ENCODE measurements around the gene IGSF22. TPM values are rescaled to one million over a fixed set of nuclear protein-coding genes. Genes with fewer than 3 reads are reported as not detected.

Gene IGSF22
- total RNA-seq, 2 donors from 2014 or later, result not detected

DNA sequence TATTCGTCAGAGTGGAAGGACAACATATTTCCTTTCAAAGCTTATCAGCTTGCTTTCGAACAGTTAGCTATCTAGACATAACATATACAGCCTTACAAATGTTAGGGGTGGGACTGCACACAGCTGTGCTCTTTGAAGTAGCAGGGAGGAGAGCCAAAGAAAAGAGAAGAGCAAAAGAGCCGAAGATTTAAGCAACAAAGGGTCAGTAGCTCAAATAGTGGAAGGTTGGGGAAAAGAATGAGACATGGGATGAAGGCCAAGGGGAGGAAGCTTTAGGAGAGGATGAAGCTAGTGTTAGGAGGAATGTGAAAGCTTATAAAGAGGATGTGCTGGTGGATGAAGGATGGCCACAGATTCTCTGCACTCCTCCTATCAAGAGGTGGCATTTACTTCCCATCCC lies 31.8 kb upstream of the IGSF22 start:
- no peak overlapping the region for H3K4me3 Mint-ChIP-seq
- H3K4me1 Mint-ChIP-seq (ENCODE audit: low read depth in 2 of 2), result no peaks in the 10 kb centered on the region
- H3K9me3 Mint-ChIP-seq, result no peaks in the 10 kb centered on the region
- DNase-seq (ENCODE audit: low spot score) (no peak), ATAC-seq (no peak)
- no peaks in the 10 kb centered on the region for H3K36me3 Mint-ChIP-seq
- no peak overlapping the region for H3K27ac Mint-ChIP-seq
- H3K27me3 Mint-ChIP-seq, result peaks cover 4 to 18% of the 10 kb centered on the region in 2 donors

DNA sequence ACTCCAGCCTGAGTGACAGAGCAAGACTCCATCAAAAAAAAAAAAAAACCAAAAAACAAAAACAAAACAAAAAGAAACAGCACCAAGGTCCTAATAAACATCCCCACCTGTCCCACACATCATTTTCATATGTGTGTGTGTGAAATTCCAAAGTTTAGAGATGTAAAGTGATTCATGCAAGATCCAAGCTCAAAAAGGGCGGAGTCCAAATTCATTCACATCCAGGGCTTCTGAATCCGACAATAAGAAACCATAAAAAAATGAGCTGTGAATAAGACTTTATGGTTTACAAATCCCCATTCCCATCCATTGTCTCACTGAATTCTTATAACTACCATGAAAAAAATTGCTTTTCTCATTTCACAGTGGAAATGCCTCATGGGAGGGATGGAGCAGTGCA lies 30.9 kb upstream of the IGSF22 start:
- Mint-ChIP-seq H3K9me3 (no peaks in the 10 kb centered on the region), H3K4me3 (no peak overlapping the region), H3K4me1 (ENCODE audit: low read depth in 2 of 2) (no peaks in the 10 kb centered on the region), H3K27ac (no peak overlapping the region), H3K36me3 (no peaks in the 10 kb centered on the region), H3K27me3 (peaks cover 7 to 18% of the 10 kb centered on the region in 2 donors)
- ATAC-seq, result no peak
- no peak for DNase-seq (ENCODE audit: low spot score)

DNA sequence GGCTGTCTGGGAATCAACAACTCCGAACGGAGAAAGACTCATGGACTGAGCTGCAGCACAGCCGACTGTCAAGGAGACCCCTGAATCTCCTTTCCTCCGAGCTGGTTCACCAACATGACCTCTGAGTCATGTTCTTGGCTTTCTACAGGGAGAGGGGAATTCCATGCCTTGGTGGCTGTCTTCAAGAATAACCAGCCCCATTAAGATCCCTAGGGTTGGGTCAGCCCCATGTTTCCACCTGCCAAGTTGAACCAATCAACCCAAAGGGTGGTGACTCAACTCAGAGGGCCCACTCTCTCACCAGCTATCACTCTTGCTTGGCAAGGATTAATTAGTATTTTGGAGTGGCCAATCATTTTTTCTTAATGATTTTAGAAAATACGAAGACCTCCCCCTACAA lies 28.3 kb upstream of the IGSF22 start:
- H3K27ac Mint-ChIP-seq, result no peak overlapping the region
- no peak for ATAC-seq

DNA sequence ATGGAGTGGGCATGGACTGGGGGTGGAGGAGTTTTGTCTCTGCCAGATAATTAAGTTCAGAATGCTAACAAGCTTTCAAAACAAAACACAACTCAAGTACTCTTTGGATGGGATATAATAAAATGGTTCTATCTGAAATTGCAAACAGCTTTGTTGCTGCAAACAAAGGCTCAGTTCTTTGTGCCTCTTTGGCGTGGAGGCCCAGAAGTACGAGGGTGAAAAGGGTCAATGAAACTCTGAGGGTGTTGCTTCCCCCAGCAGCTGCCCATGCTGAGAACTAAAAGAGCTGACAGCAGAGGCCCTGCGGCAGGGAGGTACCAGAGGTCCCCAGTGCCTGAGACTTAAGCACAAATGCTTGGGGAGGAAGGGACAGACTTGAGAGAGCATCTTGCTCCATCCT lies 26.5 kb upstream of the IGSF22 start:
- Mint-ChIP-seq H3K36me3 (no peaks in the 10 kb centered on the region), H3K27ac (no peak overlapping the region), H3K4me1 (ENCODE audit: low read depth in 2 of 2) (no peaks in the 10 kb centered on the region), H3K27me3 (peaks cover 5 to 8% of the 10 kb centered on the region in 2 donors), H3K4me3 (no peak overlapping the region), H3K9me3 (no peaks in the 10 kb centered on the region)
- ATAC-seq, result no peak
- DNase-seq (ENCODE audit: low spot score), result no peak

More for the DNA sequence above, 28.3 kb upstream of the IGSF22 start:
- Mint-ChIP-seq H3K36me3 (no peaks in the 10 kb centered on the region), H3K27me3 (peaks cover 9 to 18% of the 10 kb centered on the region in 2 donors), H3K9me3 (no peaks in the 10 kb centered on the region), H3K4me1 (ENCODE audit: low read depth in 2 of 2) (no peaks in the 10 kb centered on the region), H3K4me3 (no peak overlapping the region)
- no peak for DNase-seq (ENCODE audit: low spot score)

DNA sequence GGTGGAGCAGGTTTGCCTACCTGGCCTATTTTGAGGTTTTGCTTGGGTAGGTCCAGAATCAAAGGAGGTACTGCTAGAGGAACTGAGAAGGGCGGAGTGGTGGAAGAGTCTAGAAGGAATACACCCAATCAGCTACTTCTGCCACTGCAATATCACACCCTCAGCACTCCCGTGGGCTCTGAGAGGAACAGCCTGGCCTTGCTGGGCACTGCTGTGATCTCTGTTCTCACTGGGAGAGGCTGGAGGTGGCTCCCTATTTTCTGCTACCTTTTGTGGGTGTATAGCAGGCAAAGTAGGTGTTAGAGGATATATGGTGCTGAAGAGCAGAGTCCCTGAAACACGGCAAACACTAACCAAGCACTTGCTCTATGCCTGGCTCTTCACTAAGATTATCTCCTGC lies 25.0 kb upstream of the IGSF22 start:
- no peak for ATAC-seq
- H3K36me3 Mint-ChIP-seq, result no peaks in the 10 kb centered on the region
- no peaks in the 10 kb centered on the region for H3K4me1 Mint-ChIP-seq (ENCODE audit: low read depth in 2 of 2)
- H3K9me3 Mint-ChIP-seq, result no peaks in the 10 kb centered on the region
- H3K27me3 Mint-ChIP-seq, result peaks cover 7 to 8% of the 10 kb centered on the region in 2 donors
- no peak overlapping the region for H3K27ac Mint-ChIP-seq
- H3K4me3 Mint-ChIP-seq, result no peak overlapping the region
- DNase-seq (ENCODE audit: low spot score), result no peak

DNA sequence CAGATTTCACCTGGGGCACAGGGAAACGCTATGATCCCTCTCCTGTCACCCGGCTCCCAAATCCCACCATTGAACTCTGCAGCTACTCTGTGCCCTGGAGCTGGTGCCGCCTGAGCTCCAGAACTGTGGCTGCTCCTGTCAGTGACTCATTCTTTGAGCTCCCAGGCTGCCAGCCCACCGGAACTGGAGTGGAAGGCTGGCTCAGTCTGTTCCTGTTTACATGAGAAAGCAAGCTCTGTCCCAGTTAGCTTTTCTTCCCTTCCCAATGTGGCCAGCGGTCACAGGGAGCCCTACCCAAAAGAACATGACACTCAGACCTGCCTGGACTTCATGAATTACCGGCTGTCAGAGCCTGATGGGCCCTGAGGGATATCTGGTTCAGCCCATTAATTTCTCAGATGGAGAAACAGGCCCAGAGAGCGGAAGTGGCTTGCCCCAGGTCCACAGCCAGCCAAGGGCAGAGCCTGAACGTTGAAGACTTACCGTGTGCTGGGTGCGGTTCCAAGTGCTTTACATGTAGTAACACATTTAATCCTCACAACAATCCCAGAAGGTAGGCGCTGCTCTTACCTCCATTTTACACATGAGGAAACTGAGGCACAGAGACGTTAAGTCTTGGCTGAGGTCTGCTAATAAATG lies 23.8 kb upstream of the IGSF22 start:
- no peak overlapping the region for H3K27ac Mint-ChIP-seq
- H3K36me3 Mint-ChIP-seq, result no peaks in the 10 kb centered on the region
- no peaks in the 10 kb centered on the region for H3K4me1 Mint-ChIP-seq (ENCODE audit: low read depth in 2 of 2)
- no peaks in the 10 kb centered on the region for H3K9me3 Mint-ChIP-seq
- ATAC-seq (no peak), DNase-seq (ENCODE audit: low spot score) (no peak)
- no peak overlapping the region for H3K4me3 Mint-ChIP-seq
- H3K27me3 Mint-ChIP-seq, result peaks cover 7 to 8% of the 10 kb centered on the region in 2 donors

DNA sequence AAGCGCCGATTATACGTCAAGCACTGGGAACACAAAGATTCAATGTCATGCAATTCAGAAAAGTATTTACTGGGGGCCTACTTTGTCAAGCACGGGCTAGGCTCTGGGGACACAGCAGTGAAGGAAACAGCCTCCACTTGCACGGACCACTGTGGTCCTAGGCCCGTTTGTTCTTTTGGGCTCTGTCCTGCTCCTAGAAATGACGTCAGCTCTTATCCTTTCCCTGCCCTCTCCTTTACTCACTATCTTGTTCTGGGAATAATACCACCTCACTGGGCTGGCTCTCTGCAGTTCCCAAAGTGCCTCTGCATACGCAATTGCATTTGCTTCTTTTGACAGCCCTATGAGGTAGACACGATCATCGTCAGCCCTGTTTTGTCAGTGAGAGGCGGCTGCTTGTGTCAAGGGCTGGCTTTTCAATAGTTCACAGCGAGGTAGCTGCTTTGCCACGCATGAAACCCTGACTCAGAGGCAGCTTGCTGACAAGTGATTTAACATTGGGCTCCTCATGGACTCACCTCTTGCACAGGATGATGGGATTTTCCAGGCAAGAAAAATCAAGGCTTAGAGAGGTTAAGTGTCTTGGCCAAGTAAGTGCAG lies 22.9 kb upstream of the IGSF22 start:
- Mint-ChIP-seq H3K4me3 (no peak overlapping the region), H3K27me3 (peaks cover 5 to 7% of the 10 kb centered on the region in 2 donors)

DNA sequence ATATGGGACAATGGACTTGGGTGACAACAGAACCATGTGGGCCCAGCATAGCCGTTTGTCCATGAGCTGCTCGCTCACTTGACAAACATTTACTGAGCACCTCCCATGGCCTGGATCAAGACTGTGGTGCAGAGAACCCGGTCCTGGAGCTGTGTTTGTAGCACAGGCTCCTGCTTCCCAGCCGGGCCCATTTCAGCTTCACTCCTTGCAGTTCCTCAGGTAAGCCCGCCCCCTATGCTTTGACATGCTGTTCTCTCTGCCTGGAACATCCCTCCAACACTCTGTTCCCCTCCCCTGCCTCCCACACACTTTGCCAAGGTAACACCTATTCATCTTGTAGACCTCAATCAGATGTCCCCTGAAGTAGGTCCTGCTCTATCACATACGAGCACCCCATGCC lies 19.3 kb upstream of the IGSF22 start:
- Mint-ChIP-seq H3K27me3 (peaks cover 0 to 2% of the 10 kb centered on the region in 2 donors), H3K36me3 (no peaks in the 10 kb centered on the region), H3K4me1 (ENCODE audit: low read depth in 2 of 2) (no peaks in the 10 kb centered on the region), H3K4me3 (no peak overlapping the region), H3K9me3 (no peaks in the 10 kb centered on the region), H3K27ac (no peak overlapping the region)
- DNase-seq (ENCODE audit: low spot score) (no peak), ATAC-seq (no peak)

More for the DNA sequence above, 22.9 kb upstream of the IGSF22 start:
- H3K9me3 Mint-ChIP-seq, result no peaks in the 10 kb centered on the region
- no peak overlapping the region for H3K27ac Mint-ChIP-seq
- H3K4me1 Mint-ChIP-seq (ENCODE audit: low read depth in 2 of 2), result no peaks in the 10 kb centered on the region
- no peak for ATAC-seq
- DNase-seq (ENCODE audit: low spot score), result no peak
- no peaks in the 10 kb centered on the region for H3K36me3 Mint-ChIP-seq

DNA sequence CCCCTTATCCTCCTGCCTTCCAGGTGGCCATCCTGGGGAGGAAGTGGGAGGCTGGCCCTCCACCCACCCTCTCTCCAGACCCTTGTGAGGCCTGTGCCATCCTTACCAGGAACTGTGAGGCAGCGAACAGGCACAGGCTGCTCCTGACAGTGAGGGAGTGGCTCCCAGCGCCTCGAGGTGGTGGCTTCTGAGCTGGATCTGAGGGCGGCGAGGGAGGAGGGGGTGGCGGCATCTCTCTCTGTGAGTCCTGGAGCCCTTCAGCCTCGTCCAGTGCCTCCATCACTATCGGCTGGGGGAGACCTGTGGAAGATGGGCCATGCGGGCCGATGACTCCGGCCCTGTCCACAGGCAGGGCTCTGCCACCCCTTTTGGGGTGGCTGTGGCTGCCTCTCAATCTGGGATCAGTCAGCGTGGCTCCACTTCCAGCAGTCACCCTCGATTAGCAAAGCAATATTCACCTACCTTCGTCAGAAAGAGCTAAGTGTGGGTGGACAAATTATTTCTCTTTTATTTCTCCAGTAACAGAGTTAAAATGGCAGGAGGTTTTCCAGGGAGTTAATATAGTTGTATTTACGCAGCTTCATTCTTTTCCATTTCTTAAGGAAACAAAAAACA lies 18.0 kb upstream of the IGSF22 start:
- H3K4me1 Mint-ChIP-seq (ENCODE audit: low read depth in 2 of 2), result peaks cover 0 to under 1% of the 10 kb centered on the region in 2 donors
- DNase-seq (ENCODE audit: low spot score), result no peak

DNA sequence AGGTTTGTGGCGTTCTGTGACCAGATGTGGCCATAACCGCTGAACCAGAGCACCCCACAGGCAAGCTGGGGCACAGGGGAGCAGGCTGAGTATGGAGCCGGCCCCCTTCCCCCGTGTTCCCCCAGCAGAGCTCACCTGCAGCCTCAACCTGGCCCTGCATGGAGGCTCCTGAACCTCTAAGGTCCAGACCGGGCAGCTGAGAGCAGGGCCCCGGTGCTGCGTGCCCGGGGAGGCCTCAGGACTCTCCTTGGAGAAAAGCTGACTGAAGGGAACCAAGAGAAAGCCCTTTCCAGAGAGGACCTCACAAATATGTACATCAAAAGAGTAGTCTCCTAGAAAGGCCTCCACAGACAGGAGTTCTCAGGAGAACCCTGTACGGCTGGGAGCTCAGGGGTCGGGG lies 17.4 kb upstream of the IGSF22 start:
- no peaks in the 10 kb centered on the region for H3K36me3 Mint-ChIP-seq
- no peaks in the 10 kb centered on the region for H3K9me3 Mint-ChIP-seq
- peaks cover 0 to 2% of the 10 kb centered on the region in 2 donors for H3K4me1 Mint-ChIP-seq (ENCODE audit: low read depth in 2 of 2)
- H3K4me3 Mint-ChIP-seq, result no peak overlapping the region
- H3K27me3 Mint-ChIP-seq, result peaks cover 2 to 7% of the 10 kb centered on the region in 2 donors
- no peak overlapping the region for H3K27ac Mint-ChIP-seq
- no peak for DNase-seq (ENCODE audit: low spot score)
- no peak for ATAC-seq

More for the DNA sequence above, 18.0 kb upstream of the IGSF22 start:
- no peak for ATAC-seq
- no peak overlapping the region for H3K4me3 Mint-ChIP-seq
- H3K27me3 Mint-ChIP-seq, result peaks cover 2 to 3% of the 10 kb centered on the region in 2 donors
- no peak overlapping the region for H3K27ac Mint-ChIP-seq
- no peaks in the 10 kb centered on the region for H3K36me3 Mint-ChIP-seq
- H3K9me3 Mint-ChIP-seq, result no peaks in the 10 kb centered on the region

DNA sequence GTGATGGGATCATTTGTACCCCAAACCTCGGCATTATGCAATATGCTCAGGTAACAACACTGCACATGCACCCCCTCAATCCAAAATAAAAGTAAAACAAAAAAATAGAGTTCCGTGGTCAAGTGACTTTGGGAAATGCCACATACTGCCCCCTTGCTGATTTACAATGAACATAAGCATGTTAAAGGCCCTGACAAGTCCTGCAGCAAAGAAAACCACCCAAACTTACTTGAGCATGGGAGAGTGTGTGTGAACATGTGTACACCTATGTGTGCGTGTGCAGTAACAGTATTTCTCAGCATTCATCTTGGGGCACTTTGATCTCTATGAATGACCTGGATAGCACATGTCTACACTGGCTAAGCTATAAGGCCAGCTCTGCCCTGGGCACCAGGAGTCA lies 15.8 kb upstream of the IGSF22 start:
- ATAC-seq (no peak), DNase-seq (ENCODE audit: low spot score) (no peak)
- H3K27me3 Mint-ChIP-seq, result peaks cover 2 to 7% of the 10 kb centered on the region in 2 donors
- H3K27ac Mint-ChIP-seq, result no peak overlapping the region
- peaks cover 0 to 2% of the 10 kb centered on the region in 2 donors for H3K4me1 Mint-ChIP-seq (ENCODE audit: low read depth in 2 of 2)
- H3K9me3 Mint-ChIP-seq, result no peaks in the 10 kb centered on the region
- H3K36me3 Mint-ChIP-seq, result no peaks in the 10 kb centered on the region
- no peak overlapping the region for H3K4me3 Mint-ChIP-seq

DNA sequence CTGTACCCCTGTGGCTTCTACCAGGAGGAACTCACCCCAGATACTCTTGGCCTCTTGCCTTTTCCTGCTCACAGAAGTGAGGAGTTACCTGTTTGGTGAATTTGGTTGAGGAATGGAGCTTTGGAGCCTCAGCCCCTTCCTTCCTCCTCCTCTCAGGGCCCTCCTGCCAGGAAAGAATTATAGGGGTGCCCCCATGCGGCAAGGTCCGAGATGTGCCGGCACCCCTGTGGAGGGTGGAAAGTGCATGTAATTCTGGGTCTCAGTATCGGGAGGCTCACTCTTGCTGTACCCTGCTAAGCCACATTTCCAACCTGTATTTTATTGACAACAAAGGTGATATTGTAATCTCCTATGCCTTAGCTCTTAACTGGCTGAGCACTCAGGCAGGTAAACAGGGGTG lies 13.7 kb upstream of the IGSF22 start:
- Mint-ChIP-seq H3K4me3 (no peak overlapping the region), H3K36me3 (no peaks in the 10 kb centered on the region), H3K27ac (no peak overlapping the region), H3K27me3 (peaks cover 2 to 7% of the 10 kb centered on the region in 2 donors), H3K9me3 (no peaks in the 10 kb centered on the region), H3K4me1 (ENCODE audit: low read depth in 2 of 2) (peaks cover 0 to 2% of the 10 kb centered on the region in 2 donors)
- ATAC-seq (no peak), DNase-seq (ENCODE audit: low spot score) (no peak)

DNA sequence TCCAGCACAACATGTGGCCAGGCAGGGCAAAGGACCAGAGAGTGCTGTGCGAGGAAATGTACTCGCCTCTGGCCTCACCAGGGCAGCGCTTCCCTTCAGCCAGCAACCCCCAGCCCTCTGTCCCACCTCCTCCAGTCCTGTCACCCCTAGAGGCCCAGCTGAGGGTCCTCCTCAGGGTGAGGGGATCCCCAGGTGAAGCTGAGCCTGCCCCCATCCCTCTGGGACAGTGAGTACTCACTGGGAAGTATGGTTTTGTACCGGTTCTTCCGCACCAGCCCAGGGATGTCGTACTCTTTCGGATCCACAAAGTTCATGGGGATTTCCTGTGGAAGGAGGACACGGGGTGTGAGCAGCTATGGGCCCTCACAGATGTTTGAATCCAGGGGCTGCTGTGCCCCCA lies 11.7 kb upstream of the IGSF22 start:
- no peak for ATAC-seq
- no peak overlapping the region for H3K4me3 Mint-ChIP-seq
- no peak overlapping the region for H3K27ac Mint-ChIP-seq
- no peaks in the 10 kb centered on the region for H3K36me3 Mint-ChIP-seq
- H3K27me3 Mint-ChIP-seq, result peaks cover 2 to 7% of the 10 kb centered on the region in 2 donors
- peaks cover 0 to 2% of the 10 kb centered on the region in 2 donors for H3K4me1 Mint-ChIP-seq (ENCODE audit: low read depth in 2 of 2)
- DNase-seq (ENCODE audit: low spot score), result no peak
- no peaks in the 10 kb centered on the region for H3K9me3 Mint-ChIP-seq

DNA sequence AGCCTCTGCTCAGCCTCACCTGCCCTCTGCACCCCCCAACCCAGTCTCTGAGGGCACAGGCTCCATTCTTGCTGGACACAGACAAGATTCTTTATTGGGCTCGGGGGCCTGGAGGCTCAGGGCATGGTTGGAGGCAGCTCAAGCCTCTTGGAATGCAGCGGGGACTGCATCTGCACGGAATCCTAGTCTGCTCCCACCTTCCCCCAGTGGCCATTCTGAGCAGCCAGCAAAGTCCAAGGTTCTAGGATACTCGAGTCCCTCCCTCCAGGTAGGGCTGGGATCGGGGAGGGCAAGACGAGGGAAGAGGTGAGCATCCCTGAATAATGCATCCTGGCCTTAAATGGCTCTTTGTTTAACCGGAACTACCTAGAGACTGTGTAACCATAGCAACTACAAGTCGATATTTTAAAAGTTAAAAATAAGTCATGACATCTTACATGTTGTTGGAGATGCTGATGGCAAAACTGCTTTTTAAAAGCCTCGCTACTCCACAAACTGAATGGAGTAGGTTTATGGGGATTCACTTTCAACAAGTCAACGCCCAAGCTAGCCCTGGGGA lies 10.7 kb upstream of the IGSF22 start:
- Mint-ChIP-seq H3K36me3 (no peaks in the 10 kb centered on the region), H3K9me3 (no peaks in the 10 kb centered on the region), H3K27ac (no peak overlapping the region), H3K27me3 (peaks cover 2 to 7% of the 10 kb centered on the region in 2 donors), H3K4me3 (no peak overlapping the region), H3K4me1 (ENCODE audit: low read depth in 2 of 2) (peaks cover 0 to 5% of the 10 kb centered on the region in 2 donors)
- no peak for DNase-seq (ENCODE audit: low spot score)
- ATAC-seq, result no peak

All from natural killer cell treated with Interleukin-12 subunit alpha and Interleukin-12 subunit beta and Interleukin-15 and Interleukin-18, amount 100 ng/mL, for 72 hours (primary cell).